T-helper 2 cell (primary cell): ENCODE data around the gene RPL14.
A peak's percentile ranks its signal among the peaks of the same experiment; 100 is the strongest.

ENCODE experiments used
- DNase-seq, 5 experiments: peaks; one replicate each; pipeline versions ENCODE4 v3.0.0 to v3.0.0-alpha.2; 2012 to 2022

RPL14 gene

GRCh38 chr3:40463579-40463978 is 6.4 kb downstream of the RPL14 start:
- no peak for DNase-seq

DNA sequence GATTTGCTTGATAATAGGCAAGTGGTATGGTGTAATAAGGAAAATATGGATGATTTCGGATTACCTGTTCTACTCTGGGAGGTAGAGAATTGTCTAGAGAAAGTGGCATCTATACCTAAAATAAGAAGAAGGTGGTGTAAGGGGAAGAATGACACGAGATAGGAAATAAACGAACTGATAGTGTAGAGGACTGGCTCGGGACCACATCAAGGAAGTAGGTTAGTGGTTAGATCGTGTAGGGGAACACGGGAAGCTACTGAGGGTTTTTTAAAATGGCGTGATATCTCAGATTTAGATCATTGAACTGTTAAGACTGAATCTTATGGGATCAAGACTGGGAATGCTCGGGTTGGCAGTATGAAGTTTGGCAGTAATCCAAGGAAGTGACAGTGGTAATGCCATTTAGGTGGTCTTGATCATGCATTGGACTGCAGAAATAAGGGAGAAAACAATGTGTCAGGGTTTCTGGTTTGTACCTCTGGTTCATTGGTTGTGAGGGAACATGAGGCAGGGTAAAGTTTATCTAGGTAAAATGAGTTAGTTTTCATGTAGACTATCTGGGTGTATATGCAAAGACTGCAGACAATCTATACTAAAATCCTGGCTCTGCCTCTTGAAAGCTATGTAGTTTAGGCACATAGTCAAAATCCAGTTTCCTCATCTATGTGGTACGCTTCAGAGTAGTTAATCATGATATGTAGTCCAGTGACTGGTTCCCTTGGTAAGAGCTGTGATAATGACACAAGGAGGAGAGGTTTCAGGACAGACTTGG is 7.4 kb downstream of the RPL14 start:
- peak in 3 of 5 experiments; percentile 17 to 64 (median 54) for DNase-seq

- DNase-seq: no peak
Measured at GRCh38 chr3:40465111-40465407, 7.9 kb downstream of the RPL14 start.

DNA sequence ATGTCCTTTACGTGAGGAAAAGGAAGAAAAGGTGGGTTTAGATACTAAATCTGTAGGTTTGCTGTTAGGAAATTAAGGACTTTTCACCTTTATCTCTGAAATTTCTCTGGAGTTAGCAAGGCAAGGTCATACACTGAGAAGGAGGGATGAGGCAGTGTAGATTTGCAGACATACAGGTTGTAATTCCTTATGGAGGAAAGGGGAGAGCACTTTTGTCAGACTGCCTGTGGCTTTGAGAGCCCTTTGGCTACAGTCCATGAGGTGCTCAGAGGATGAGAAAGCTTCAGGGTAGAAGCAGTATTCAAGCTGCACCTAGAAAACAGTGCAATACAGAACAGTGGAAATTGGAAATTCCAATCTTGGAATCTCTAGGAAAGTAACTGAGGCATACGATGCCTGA is 8.3 kb downstream of the RPL14 start:
- DNase-seq: no peak

DNA sequence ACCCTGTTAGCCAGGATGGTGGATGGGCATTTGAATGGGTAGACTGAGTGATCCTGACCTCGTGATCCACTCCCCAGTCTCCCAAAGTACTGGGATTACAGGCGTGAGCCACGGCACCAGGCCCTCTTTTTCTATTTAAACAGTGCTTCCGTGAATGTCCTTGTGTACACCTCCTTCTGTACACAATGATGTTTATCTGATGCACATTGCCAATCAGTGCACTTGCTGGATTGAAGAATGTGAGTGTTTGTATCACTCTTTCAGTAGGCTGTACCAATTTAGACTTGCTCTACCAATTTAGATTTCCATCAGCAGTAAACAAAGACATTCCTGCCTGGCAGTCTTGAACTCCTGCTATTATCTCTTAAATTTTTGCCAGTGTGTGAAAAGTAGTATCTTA is 10.9 kb downstream of the RPL14 start:
- DNase-seq: no peak

GRCh38 chr3:40470701-40471100 is 13.6 kb downstream of the RPL14 start:
- no peak for DNase-seq

GRCh38 chr3:40476478-40477470 is 19.6 kb downstream of the RPL14 start, which contains the start of gene ZNF619:
Gene ZNF619, plus strand, starts transcription at chr3:40477122. Its CDS starts 858 bp downstream, at chr3:40477980.
- DNase-seq: peak in 4 of 5 experiments; percentile 20 to 71 (median 40)

- DNase-seq: no peak
Measured at GRCh38 chr3:40477666-40478065, 20.5 kb downstream of the RPL14 start.

DNA sequence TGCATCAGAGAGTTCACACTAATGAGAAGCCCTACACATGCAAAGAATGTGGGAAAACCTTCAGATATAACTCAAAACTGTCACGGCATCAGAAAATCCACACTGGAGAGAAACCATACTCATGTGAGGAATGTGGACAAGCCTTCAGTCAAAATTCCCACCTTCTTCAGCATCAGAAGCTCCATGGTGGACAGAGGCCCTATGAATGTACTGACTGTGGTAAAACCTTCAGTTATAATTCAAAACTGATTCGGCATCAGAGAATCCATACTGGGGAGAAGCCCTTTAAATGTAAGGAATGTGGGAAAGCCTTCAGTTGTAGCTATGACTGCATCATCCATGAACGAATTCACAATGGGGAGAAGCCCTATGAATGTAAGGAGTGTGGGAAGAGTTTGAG is 30.0 kb downstream of the RPL14 start:
- DNase-seq: no peak

- no peak for DNase-seq
Measured at GRCh38 chr3:40490916-40491315, 33.8 kb downstream of the RPL14 start.

GRCh38 chr3:40494698-40495097 is 37.6 kb downstream of the RPL14 start:
- no peak for DNase-seq

GRCh38 chr3:40497288-40497687 is 40.1 kb downstream of the RPL14 start:
- DNase-seq: no peak

- DNase-seq: no peak
Measured at GRCh38 chr3:40499952-40500351, 42.8 kb downstream of the RPL14 start.

DNA sequence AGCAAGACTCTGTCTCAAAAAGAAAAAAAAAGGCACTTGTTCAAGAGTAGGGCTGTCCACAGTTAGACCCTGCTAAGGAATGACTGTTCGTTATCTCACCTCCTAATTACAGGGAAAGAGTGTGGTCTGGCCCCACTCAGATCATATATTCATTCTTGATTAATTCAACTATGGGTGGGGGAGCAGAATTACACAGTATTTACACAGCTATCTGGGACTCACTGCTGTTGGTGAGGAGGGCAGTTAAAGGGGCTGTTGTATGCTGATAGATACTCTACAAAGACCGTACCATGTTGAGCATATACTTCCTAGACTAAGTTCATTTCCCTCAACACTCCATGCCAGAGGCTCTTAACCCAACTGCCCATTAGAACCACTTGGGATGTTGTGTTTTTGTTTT is 44.9 kb downstream of the RPL14 start:
- no peak for DNase-seq

GRCh38 chr3:40504636-40505430 is 47.7 kb downstream of the RPL14 start:
- DNase-seq: no peak

DNA sequence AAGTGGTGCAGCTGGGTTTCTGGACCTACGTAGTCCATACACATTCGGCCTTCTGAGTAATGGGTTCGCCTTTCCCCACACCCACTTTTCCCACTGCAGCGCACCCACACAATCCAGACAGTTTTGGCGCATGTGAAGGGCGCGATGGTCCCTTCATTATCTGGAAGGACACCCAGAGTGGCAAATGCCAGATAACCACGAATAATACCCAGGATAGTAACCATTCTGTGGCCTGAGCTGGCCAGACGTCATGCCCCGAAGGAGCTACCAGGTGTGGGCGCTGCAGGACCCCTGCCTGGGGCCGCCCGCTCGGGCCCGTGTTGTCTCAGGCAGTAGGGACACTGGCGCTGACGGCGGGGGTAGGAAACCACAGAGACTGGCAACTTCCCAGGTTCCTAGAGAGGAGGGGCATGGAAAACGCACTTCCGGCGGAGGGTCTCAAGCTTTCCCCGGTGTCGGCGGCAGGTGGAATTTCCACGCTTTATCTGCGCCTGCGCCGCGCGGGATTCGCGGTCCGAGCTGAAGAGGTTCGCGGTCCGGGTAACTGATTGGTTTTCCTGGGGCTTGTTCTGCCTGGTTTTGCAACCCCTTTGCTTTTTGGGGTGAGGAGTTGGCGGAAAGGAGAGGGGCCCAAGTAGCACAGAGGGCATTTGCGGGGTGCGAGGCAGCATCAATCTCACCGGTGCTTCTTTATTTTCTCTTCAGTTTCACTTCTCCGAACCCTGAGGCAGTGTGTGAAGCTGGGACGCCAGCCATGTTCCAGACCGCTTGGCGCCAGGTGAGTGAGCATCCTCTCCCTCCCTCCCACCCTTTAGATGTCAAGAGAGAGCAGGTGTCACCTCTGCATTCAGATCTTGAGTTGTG is 48.7 kb downstream of the RPL14 start, which contains the start of gene ZNF620:
ZNF620 (plus strand) TSS at position 441 of the 864 bp plus-strand sequence; CDS start at position 755, 314 bp downstream.
- DNase-seq: peak; percentile 12 to 52 (median 15)

GRCh38 chr3:40511031-40511718 is 54.0 kb downstream of the RPL14 start:
- DNase-seq: no peak

DNA sequence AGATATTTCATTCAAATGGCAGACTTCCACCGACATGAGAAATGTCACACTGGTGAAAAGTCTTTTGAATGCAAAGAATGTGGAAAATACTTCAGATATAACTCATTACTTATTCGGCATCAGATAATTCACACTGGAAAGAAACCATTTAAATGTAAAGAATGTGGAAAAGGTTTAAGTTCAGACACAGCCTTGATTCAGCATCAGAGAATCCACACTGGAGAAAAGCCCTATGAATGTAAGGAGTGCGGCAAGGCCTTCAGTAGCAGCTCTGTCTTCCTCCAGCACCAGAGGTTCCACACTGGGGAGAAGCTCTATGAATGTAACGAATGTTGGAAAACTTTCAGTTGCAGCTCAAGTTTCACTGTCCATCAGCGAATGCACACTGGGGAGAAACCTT is 59.1 kb downstream of the RPL14 start:
- no peak for DNase-seq

DNA sequence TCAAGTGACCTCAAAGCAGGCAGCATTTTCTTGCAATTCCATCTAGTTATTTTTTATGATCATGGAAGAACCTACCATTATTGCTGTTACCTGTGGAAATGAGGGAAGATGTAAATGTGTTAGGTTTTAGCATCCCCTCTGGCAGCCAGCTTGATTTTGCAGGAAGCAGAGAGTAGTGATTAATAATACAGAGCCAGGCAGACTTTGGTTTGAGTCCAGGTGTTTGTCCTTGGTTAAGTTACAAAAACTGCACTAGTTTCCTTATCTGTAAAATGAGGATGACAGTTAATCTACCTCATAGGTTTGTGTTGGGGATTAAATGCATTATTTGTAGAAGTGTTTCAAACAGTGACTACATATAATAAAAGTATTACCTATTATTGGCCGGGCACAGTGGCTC is 60.9 kb downstream of the RPL14 start:
- no peak for DNase-seq
